OCI-LY3 (cell line): Measurements from ENCODE around the gene OR10G8.

Experiments
- H2AFZ ChIP-seq: fragments of 200-600, 300-600 bp; shearing (Covaris generic); 2 replicates; pipeline ENCODE4 v1.6.0; 2014; ENCODE audit warnings: antibody characterized with exemption, low read depth, low read length
- H3K27ac ChIP-seq: fragments of 200-600, 300-600 bp; sonication (generic); 2 replicates; pipeline ENCODE4 v1.5.1; 2014; ENCODE audit warnings: mild to moderate bottlenecking, low read length, moderate library complexity, mixed read lengths
- H3K27me3 ChIP-seq: fragments of 200-600, 300-600 bp; sonication (generic); 2 replicates; pipeline ENCODE4 v1.6.1; 2014; ENCODE audit warnings: low read depth, low read length, mixed read lengths
- H3K36me3 ChIP-seq: fragments of 200-600, 300-600 bp; sonication (generic); replicated peaks from 2 replicates; pipeline ENCODE3; 2014; ENCODE audit warnings: low read depth, low read length, mixed read lengths
- H3K4me1 ChIP-seq: fragments of 300-600, 200-600 bp; sonication (generic); 2 replicates; pipeline ENCODE4 v1.6.1; 2014; ENCODE audit warnings: low read length, mixed read lengths
- H3K4me2 ChIP-seq: fragments of 200-600, 300-600 bp; sonication (generic); 2 replicates; pipeline ENCODE4 v1.6.1; 2014; ENCODE audit warnings: low read length, mixed read lengths
- H3K4me3 ChIP-seq: fragments of 300-600, 200-600 bp; sonication (generic); 2 replicates; pipeline ENCODE4 v1.5.1; 2014; ENCODE audit warnings: antibody characterized with exemption, mild to moderate bottlenecking, low read length, moderate library complexity
- H3K79me2 ChIP-seq: fragments of 300-600, 200-600 bp; shearing (Covaris generic); 2 replicates; pipeline ENCODE4 v1.6.1; 2014; ENCODE audit warnings: mild to moderate bottlenecking, low read length, mixed read lengths
- H3K9ac ChIP-seq: fragments of 300-600, 200-600 bp; shearing (Covaris generic); 2 replicates; pipeline ENCODE4 v1.6.0; 2014; ENCODE audit warnings: mild to moderate bottlenecking, low read length, moderate library complexity
- H3K9me3 ChIP-seq: fragments of 200-600, 300-600 bp; shearing (Covaris generic); 2 replicates; pipeline ENCODE4 v1.6.1; 2014; ENCODE audit warnings: low read length, mixed read lengths; ENCODE audit not compliant: insufficient read depth
- H4K20me1 ChIP-seq: fragments of 200-600, 300-600 bp; sonication (generic); 2 replicates; pipeline ENCODE4 v1.6.1; 2016; ENCODE audit warnings: low read length, mixed read lengths; ENCODE audit not compliant: insufficient read depth
- CTCF ChIP-seq: fragments of 200-600, 300-600 bp; sonication (generic); IDR thresholded peaks from 2 replicates; pipeline ENCODE4 v1.5.1; 2014; ENCODE audit warnings: antibody characterized with exemption, low read length, low read depth
- EZH2phosphoT487 ChIP-seq: fragments of 200-600 bp; shearing (Covaris generic); IDR thresholded peaks from 2 replicates; pipeline ENCODE4 v1.6.1; 2018; ENCODE audit warnings: antibody characterized with exemption, mixed run types, low read depth

OR10G8 gene

GRCh38 chr11:124078591-124078990, 52.0 kb downstream of the OR10G8 start:
- Histone ChIP-seq H3K79me2 (no peaks in the 10 kb centered on the region), H3K9me3 (no peaks in the 10 kb centered on the region), H3K36me3 (no peaks in the 10 kb centered on the region), H3K4me2 (no peak overlapping the region), H3K27ac (no peak overlapping the region), H2AFZ (no peak overlapping the region), H3K9ac (no peak overlapping the region), H3K4me1 (no peaks in the 10 kb centered on the region), H3K4me3 (no peak overlapping the region), H4K20me1 (no peaks in the 10 kb centered on the region), H3K27me3 (peaks cover 12% of the 10 kb centered on the region; the same call in 1 of the 2 replicates)
- TF ChIP-seq EZH2phosphoT487 (no peak), CTCF (no peak)

GRCh38 chr11:124079631-124080326, 53.2 kb downstream of the OR10G8 start:
- TF ChIP-seq EZH2phosphoT487: no peak
- TF ChIP-seq CTCF: no peak

More at GRCh38 chr11:124079631-124080326, 53.2 kb downstream of the OR10G8 start:
- H3K9ac ChIP-seq: no peak overlapping the region
- no peak overlapping the region for H3K27ac ChIP-seq
- H3K27me3 ChIP-seq: peaks cover 18% of the 10 kb centered on the region; the same call in 1 of the 2 replicates
- H3K4me1 ChIP-seq: no peaks in the 10 kb centered on the region
- no peak overlapping the region for H3K4me2 ChIP-seq
- H4K20me1 ChIP-seq: no peaks in the 10 kb centered on the region
- H3K9me3 ChIP-seq: no peaks in the 10 kb centered on the region
- no peaks in the 10 kb centered on the region for H3K36me3 ChIP-seq
- H3K4me3 ChIP-seq: no peak overlapping the region
- H2AFZ ChIP-seq: no peak overlapping the region
- H3K79me2 ChIP-seq: no peaks in the 10 kb centered on the region
